ENCODE data around the gene CDH18.

The CDH18 gene

GRCh38 chr5:19728571-19728970, 259.4 kb downstream of the CDH18 start:
- no peak for DNase-seq

GRCh38 chr5:19719109-19719508, 268.9 kb downstream of the CDH18 start:
- no peak for DNase-seq

GRCh38 chr5:19713740-19714139, 274.3 kb downstream of the CDH18 start:
- no peak for DNase-seq

- DNase-seq: no peak
These were observed 278.6 kb downstream of the CDH18 start for GRCh38 chr5:19709403-19709802.

GRCh38 chr5:19706776-19707175, 281.2 kb downstream of the CDH18 start:
- DNase-seq: no peak

- DNase-seq: no peak
These were observed 286.3 kb downstream of the CDH18 start for GRCh38 chr5:19701731-19702130.

- no peak for DNase-seq
These were observed 292.9 kb downstream of the CDH18 start for GRCh38 chr5:19694949-19695611.

GRCh38 chr5:19690978-19691377, 297.0 kb downstream of the CDH18 start:
- no peak for DNase-seq

- DNase-seq: no peak
These were observed 302.5 kb downstream of the CDH18 start for GRCh38 chr5:19685473-19685872.

- DNase-seq: no peak
These were observed 311.1 kb downstream of the CDH18 start for GRCh38 chr5:19676895-19677294.

GRCh38 chr5:19660679-19661078, 327.3 kb downstream of the CDH18 start:
- no peak for DNase-seq

GRCh38 chr5:19655627-19656026, 332.4 kb downstream of the CDH18 start:
- DNase-seq: no peak

GRCh38 chr5:19638461-19638860, 349.5 kb downstream of the CDH18 start:
- no peak for DNase-seq

GRCh38 chr5:19630876-19631275, 357.1 kb downstream of the CDH18 start:
- no peak for DNase-seq

GRCh38 chr5:19626211-19626610, 361.8 kb downstream of the CDH18 start:
- DNase-seq: no peak

GRCh38 chr5:19625562-19625961, 362.4 kb downstream of the CDH18 start:
- DNase-seq: no peak

- no peak for DNase-seq
These were observed 368.4 kb downstream of the CDH18 start for GRCh38 chr5:19619571-19619970.

GRCh38 chr5:19616701-19617215, 371.2 kb downstream of the CDH18 start:
- no peak for DNase-seq

GRCh38 chr5:19615661-19616060, 372.3 kb downstream of the CDH18 start:
- DNase-seq: no peak

- DNase-seq: no peak
These were observed 372.9 kb downstream of the CDH18 start for GRCh38 chr5:19615071-19615470.

- peak; percentile 30 for DNase-seq
These were observed 379.5 kb downstream of the CDH18 start for GRCh38 chr5:19608444-19609002.

- no peak for DNase-seq
These were observed 382.1 kb downstream of the CDH18 start for GRCh38 chr5:19605846-19606407.

- no peak for DNase-seq
These were observed 403.9 kb downstream of the CDH18 start for GRCh38 chr5:19584131-19584530.

GRCh38 chr5:19577882-19578281, 410.1 kb downstream of the CDH18 start:
- no peak for DNase-seq

- DNase-seq: no peak
These were observed 420.0 kb downstream of the CDH18 start for GRCh38 chr5:19568004-19568403.

All from NCI-H1105 treated with DMSO at 0.1 percent for 48 hours (cell line).